ENCODE results near the gene CDH7. TPM values are rescaled to one million over a fixed set of nuclear protein-coding genes. Genes with fewer than 3 reads are reported as not detected.

Gene CDH7
- total RNA-seq, 2 donors from 2014 or later = 0.05 to 0.15 TPM

- Histone ChIP-seq H3K36me3 (no peaks in the 10 kb centered on the region), H3K4me1 (no peaks in the 10 kb centered on the region), H3K4me3 (no peak overlapping the region), H3K9ac (ENCODE audit: low read depth in 2 of 2, low read length in 2 of 2) (no peak overlapping the region), H3K9me3 (no peaks in the 10 kb centered on the region), H3K27ac (no peak overlapping the region), H3K27me3 (peaks cover 15% of the 10 kb centered on the region)
- intact Hi-C loops (cut with DNase I) = no loop called here
- DNase-seq = no peak
- TF ChIP-seq CTCF (IDR thresholded peaks at IDR 0.05) = no peak
Observed at GRCh38 chr18:65755616-65756015, 4.8 kb downstream of the CDH7 start.

- no peak overlapping the region for H3K9ac ChIP-seq (ENCODE audit: low read depth in 2 of 2, low read length in 2 of 2)
- H3K27me3 ChIP-seq = no peaks in the 10 kb centered on the region
- no peak for DNase-seq
- H3K27ac ChIP-seq = no peak overlapping the region
- intact Hi-C loops (cut with DNase I) = no loop called here
- H3K9me3 ChIP-seq = no peaks in the 10 kb centered on the region
- H3K36me3 ChIP-seq = no peaks in the 10 kb centered on the region
- no peak overlapping the region for H3K4me3 ChIP-seq
- no peak for TF ChIP-seq CTCF (IDR thresholded peaks at IDR 0.05)
- H3K4me1 ChIP-seq = no peaks in the 10 kb centered on the region
Observed at GRCh38 chr18:65760457-65760856, 9.6 kb downstream of the CDH7 start.

GRCh38 chr18:65761636-65762295, 11.0 kb downstream of the CDH7 start:
- TF ChIP-seq CTCF (IDR thresholded peaks at IDR 0.05) = no peak
- Histone ChIP-seq H3K4me3 (no peak overlapping the region), H3K36me3 (no peaks in the 10 kb centered on the region), H3K9me3 (no peaks in the 10 kb centered on the region), H3K27me3 (no peaks in the 10 kb centered on the region), H3K27ac (no peak overlapping the region), H3K4me1 (no peaks in the 10 kb centered on the region), H3K9ac (ENCODE audit: low read depth in 2 of 2, low read length in 2 of 2) (no peak overlapping the region)
- no peak for DNase-seq
- intact Hi-C loops (cut with DNase I) = no loop called here

GRCh38 chr18:65762556-65762955, 11.7 kb downstream of the CDH7 start:
- Histone ChIP-seq H3K4me3 (no peak overlapping the region), H3K36me3 (no peaks in the 10 kb centered on the region), H3K27ac (no peak overlapping the region), H3K27me3 (no peaks in the 10 kb centered on the region), H3K9ac (ENCODE audit: low read depth in 2 of 2, low read length in 2 of 2) (no peak overlapping the region), H3K9me3 (no peaks in the 10 kb centered on the region), H3K4me1 (no peaks in the 10 kb centered on the region)
- no peak for TF ChIP-seq CTCF (IDR thresholded peaks at IDR 0.05)
- DNase-seq = no peak
- intact Hi-C loops (cut with DNase I) = no loop called here

GRCh38 chr18:65767406-65767805, 16.6 kb downstream of the CDH7 start:
- DNase-seq = no peak
- intact Hi-C loops (cut with DNase I) = no loop called here

More at GRCh38 chr18:65767406-65767805, 16.6 kb downstream of the CDH7 start:
- Histone ChIP-seq H3K4me3 (no peak overlapping the region), H3K27me3 (no peaks in the 10 kb centered on the region), H3K4me1 (no peaks in the 10 kb centered on the region), H3K36me3 (no peaks in the 10 kb centered on the region), H3K27ac (no peak overlapping the region), H3K9ac (ENCODE audit: low read depth in 2 of 2, low read length in 2 of 2) (no peak overlapping the region), H3K9me3 (no peaks in the 10 kb centered on the region)
- no peak for TF ChIP-seq CTCF (IDR thresholded peaks at IDR 0.05)
